GM18909 (cell line): ENCODE data around the gene LACTBL1.

ENCODE experiments used
- ATAC-seq: cut with Tn5 transposase; IDR thresholded peaks from one replicate; pipeline ENCODE4 v1.9.1; 2021; ENCODE audit warnings: mild to moderate bottlenecking; ENCODE audit not compliant: unreplicated experiment, poor library complexity

The LACTBL1 gene

GRCh38 chr1:22915231-22915630 is 57.4 kb downstream of the LACTBL1 start:
- ATAC-seq, result no peak

GRCh38 chr1:22914633-22915217 is 57.9 kb downstream of the LACTBL1 start:
- ATAC-seq, result no peak

GRCh38 chr1:22914156-22914555 is 58.5 kb downstream of the LACTBL1 start:
- no peak for ATAC-seq

GRCh38 chr1:22913421-22914141 is 59.1 kb downstream of the LACTBL1 start:
- ATAC-seq, result no peak

- no peak for ATAC-seq
These were observed 60.4 kb downstream of the LACTBL1 start for GRCh38 chr1:22912311-22912710.

GRCh38 chr1:22910986-22911651 is 61.5 kb downstream of the LACTBL1 start:
- ATAC-seq, result no peak

- ATAC-seq, result no peak
These were observed 62.4 kb downstream of the LACTBL1 start for GRCh38 chr1:22910286-22910685.

GRCh38 chr1:22908880-22909426 is 63.7 kb downstream of the LACTBL1 start:
- ATAC-seq, result no peak

- ATAC-seq, result no peak
These were observed 65.1 kb downstream of the LACTBL1 start for GRCh38 chr1:22907528-22907927.

- ATAC-seq, result no peak
These were observed 65.7 kb downstream of the LACTBL1 start for GRCh38 chr1:22906968-22907367.

- no peak for ATAC-seq
These were observed 69.6 kb downstream of the LACTBL1 start for GRCh38 chr1:22903113-22903512.
